B cell (primary cell): ENCODE data around the gene QRFP. TPM values are rescaled to one million over a fixed set of nuclear protein-coding genes. Genes with fewer than 3 reads are reported as not detected.

Experiments
- ATAC-seq: fragments of 200-7000 bp; cut with Tn5 transposase; one replicate; pipeline ENCODE4 v1.10.0; 2021; ENCODE audit warnings: low read depth, mild to moderate bottlenecking, moderate number of reproducible peaks, moderate library complexity
- CTCF ChIA-PET: fragments of 350-600 bp; sonication (Branson Sonifier 250); formaldehyde crosslinking; loops from one replicate; lab custom pipeline; 2021; ENCODE audit warnings: antibody characterized with exemption, inconsistent platforms; lab: Charles Lee
- POLR2A ChIA-PET: fragments of 350-600 bp; sonication (Branson Sonifier 250); formaldehyde crosslinking; loops from one replicate; lab custom pipeline; 2021; ENCODE audit warnings: antibody characterized with exemption; lab: Charles Lee
- DNase-seq: peaks from one replicate; pipeline ENCODE4 v3.0.0; 2013
- H2AFZ ChIP-seq: 2 replicates; pipeline ENCODE4 v1.6.1; 2012; ENCODE audit warnings: mild to moderate bottlenecking, low read depth, low read length; ENCODE audit not compliant: insufficient read depth, poor library complexity, severe bottlenecking
- H3K27ac ChIP-seq, 2 donors: 1 replicate in 1 of 2; 2 replicates in 1 of 2; pipeline ENCODE4 v1.5.1; 2012 to 2013; ENCODE audit warnings: low read length in 2 of 2, mild to moderate bottlenecking in 2 of 2, moderate library complexity in 1 of 2
- H3K27me3 ChIP-seq, 4 experiments: fragments of 200-600 bp in 1 of 4; sonication (generic) in 1 of 4; replicated peaks in 1 of 4; 1 replicate in 2 of 4; 2 replicates in 2 of 4; pipeline versions ENCODE4 v1.6.1 to v1.7.0; 2013 to 2016; ENCODE audit warnings: low read length in 3 of 4, mild to moderate bottlenecking in 2 of 4, mixed read lengths in 1 of 4, moderate library complexity in 1 of 4; ENCODE audit not compliant: insufficient read depth in 4 of 4, control insufficient read depth in 3 of 4; ENCODE audit errors: control extremely low read depth in 1 of 4
- H3K36me3 ChIP-seq, 2 experiments: replicated peaks in 1 of 2; 1 replicate in 1 of 2; 2 replicates in 1 of 2; pipeline versions ENCODE4 v1.6.1 to v1.7.1; 2013; ENCODE audit warnings: low read length in 1 of 2; ENCODE audit not compliant: insufficient read depth in 2 of 2, control insufficient read depth in 1 of 2; ENCODE audit errors: control extremely low read depth in 1 of 2, extremely low read depth in 1 of 2
- H3K4me1 ChIP-seq, 2 donors: fragments of 200-600 bp in 1 of 2; sonication (generic) in 1 of 2; 1 replicate in 1 of 2; 2 replicates in 1 of 2; pipeline versions ENCODE4 v1.5.1 to v1.6.1; 2013 to 2017; ENCODE audit warnings: low read length in 2 of 2; ENCODE audit not compliant: control insufficient read depth in 2 of 2, insufficient read depth in 2 of 2
- H3K4me2 ChIP-seq: replicated peaks from 2 replicates; pipeline ENCODE3; 2012; ENCODE audit warnings: mild to moderate bottlenecking, low read depth, low read length; ENCODE audit not compliant: poor library complexity, severe bottlenecking
- H3K4me3 ChIP-seq, 5 experiments: fragments of 200-600 bp in 1 of 5; sonication (generic) in 1 of 5; 1 replicate in 3 of 5; 2 replicates in 2 of 5; pipeline versions ENCODE4 v1.5.1 to v1.7.0; 2011 to 2016; ENCODE audit warnings: low read length in 4 of 5, mild to moderate bottlenecking in 4 of 5, low read depth in 2 of 5, control low read depth in 1 of 5, moderate library complexity in 1 of 5; ENCODE audit not compliant: insufficient read depth in 1 of 5; ENCODE audit errors: control extremely low read depth in 1 of 5, extremely low read depth in 1 of 5
- H3K79me2 ChIP-seq: fragments of 200-600 bp; sonication (generic); one replicate; pipeline ENCODE4 v1.6.0; 2016; ENCODE audit warnings: low read length; ENCODE audit not compliant: control insufficient read depth, insufficient read depth
- H3K9ac ChIP-seq: fragments of 200-600 bp; sonication (generic); 2 replicates; pipeline ENCODE4 v1.6.1; 2017; ENCODE audit warnings: mild to moderate bottlenecking, low read length, moderate library complexity
- H3K9me3 ChIP-seq, 3 donors: one replicate each; pipeline versions ENCODE4 v1.6.1 to v1.7.1; 2013; ENCODE audit warnings: low read length in 2 of 3; ENCODE audit not compliant: control insufficient read depth in 2 of 3, insufficient read depth in 1 of 3; ENCODE audit errors: control extremely low read depth in 1 of 3
- H4K20me1 ChIP-seq: 2 replicates; pipeline ENCODE4 v1.6.0; 2012; ENCODE audit warnings: mild to moderate bottlenecking, low read length; ENCODE audit not compliant: insufficient read depth, control insufficient read depth, poor library complexity, severe bottlenecking
- H3K27ac Mint-ChIP-seq: one replicate; pipeline ENCODE4 v1.8.0; 2021; ENCODE audit warnings: mixed read lengths
- H3K27me3 Mint-ChIP-seq: one replicate; pipeline ENCODE4 v1.8.0; 2021; ENCODE audit warnings: mixed read lengths
- H3K4me1 Mint-ChIP-seq: one replicate; pipeline ENCODE4 v1.8.0; 2021; ENCODE audit warnings: mixed read lengths
- H3K4me3 Mint-ChIP-seq: one replicate; pipeline ENCODE4 v1.8.0; 2021; ENCODE audit warnings: mixed read lengths
- H3K9me3 Mint-ChIP-seq: one replicate; pipeline ENCODE4 v1.8.0; 2022; ENCODE audit warnings: mixed read lengths; ENCODE audit not compliant: insufficient read depth
- CTCF ChIP-seq: fragments of 200-600 bp; IDR thresholded peaks from one replicate; pipeline ENCODE4 v1.8.0; 2022; ENCODE audit warnings: antibody characterized with exemption, mild to moderate bottlenecking
- EZH2 ChIP-seq: IDR thresholded peaks from 2 replicates; pipeline ENCODE4 v1.6.1; 2012; ENCODE audit warnings: borderline replicate concordance, low read depth, mild to moderate bottlenecking, moderate library complexity, low read length; ENCODE audit not compliant: insufficient read depth, poor library complexity, severe bottlenecking
- WGBS: methylation state at CpG from one replicate; pipeline ENCODE4 v1.1.5; 2013; ENCODE audit warnings: missing lambda C conversion rate; ENCODE audit not compliant: insufficient coverage; 5-methylcytosine and 5-hydroxymethylcytosine counted together
- intact Hi-C: fragments of 100-400 bp; cut with micrococcal nuclease; formaldehyde crosslinking; loops from one replicate; pipeline ENCODE4 v1.10.0; 2022
- polyA plus RNA-seq: library from polyadenylated mRNA; depleted of rRNA; stranded (reverse); fragments of >200 nt; gene quantifications from 2 replicates; pipeline ENCODE4 v1.2.3, GENCODE V29; 2012
- total RNA-seq, 2 donors: library from RNA; stranded (reverse); fragments of 120-200 nt in 1 of 2; gene quantifications; 1 replicate in 1 of 2; 2 replicates in 1 of 2; pipeline versions ENCODE4 v1.2.3 to v1.2.4, GENCODE V29; 2013 to 2022

Gene QRFP
- total and polyA plus RNA-seq, 2 donors (not counting 1 experiment from before 2014, with no cell fraction given), result 0.07 TPM; not detected in 1

GRCh38 chr9:130935648-130936271, 39.1 kb upstream of the QRFP start:
- Mint-ChIP-seq H3K9me3 (no peaks in the 10 kb centered on the region), H3K4me1 (peaks cover 25% of the 10 kb centered on the region), H3K27me3 (peaks cover 49% of the 10 kb centered on the region), H3K27ac (no peak overlapping the region), H3K4me3 (no peak overlapping the region)
- ChIA-PET CTCF (interaction anchor here (1.2 kb wide), 2 partner anchors 111 to 229 kb away, joined by 3 read pairs; no protein-coding TSS in a partner anchor), POLR2A (no interaction called here)
- TF ChIP-seq CTCF (no peak), EZH2 (no peak)
- H3K79me2 ChIP-seq, result no peaks in the 10 kb centered on the region
- no peak overlapping the region for H3K27ac ChIP-seq
- H3K9me3 ChIP-seq, result peaks cover 0 to 3% (median 0%) of the 10 kb centered on the region in 3 donors
- H3K4me3 ChIP-seq, result no peak overlapping the region
- no peak overlapping the region for H3K9ac ChIP-seq
- H4K20me1 ChIP-seq, result no peaks in the 10 kb centered on the region
- H3K4me1 ChIP-seq, result peaks cover 16 to 27% of the 10 kb centered on the region in 2 donors
- DNase-seq (no peak), ATAC-seq (no peak)
- WGBS, result 83% methylated on average over 12 of the region's 13 CpGs
- H3K36me3 ChIP-seq, result no peaks in the 10 kb centered on the region
- intact Hi-C loops, result no loop called here
- peaks cover 0 to 70% (median 37%) of the 10 kb centered on the region in 4 experiments for H3K27me3 ChIP-seq
- H2AFZ ChIP-seq, result no peak overlapping the region
- H3K4me2 ChIP-seq, result no peak overlapping the region
